Keratinocyte (primary cell): ENCODE measurements around the gene INTS6L. TPM values are rescaled to one million over a fixed set of nuclear protein-coding genes. Genes with fewer than 3 reads are reported as not detected.

Source experiments
- DNase-seq: peaks from one replicate; pipeline ENCODE4 v3.0.0-alpha.2; 2011; ENCODE audit warnings: low read depth, missing footprints, low spot score
- FAIRE-seq: peaks from 2 replicates; lab custom pipeline; 2011; peaks lifted over from hg19 to GRCh38; lab: Jason Lieb, UNC
- H2AFZ ChIP-seq: 2 replicates; pipeline ENCODE4 v1.6.0; 2012; ENCODE audit warnings: low read length, control low read depth, inconsistent platforms; ENCODE audit not compliant: control insufficient read depth
- H3K27ac ChIP-seq: 2 replicates; pipeline ENCODE4 v1.5.1; 2011; ENCODE audit warnings: low read length; ENCODE audit not compliant: control insufficient read depth, insufficient read depth
- H3K27me3 ChIP-seq: 3 replicates; pipeline ENCODE4 v1.6.0; 2011; ENCODE audit warnings: low read length; ENCODE audit not compliant: control insufficient read depth, insufficient read depth; ENCODE audit errors: extremely low read depth
- H3K36me3 ChIP-seq, 2 experiments: 2 replicates in 1 of 2; 3 replicates in 1 of 2; pipeline ENCODE4 v1.5.1; 2011; ENCODE audit warnings: low read length in 2 of 2, mild to moderate bottlenecking in 1 of 2; ENCODE audit not compliant: control insufficient read depth in 2 of 2, insufficient read depth in 2 of 2; ENCODE audit errors: extremely low read depth in 1 of 2
- H3K4me1 ChIP-seq: 3 replicates; pipeline ENCODE4 v1.5.1; 2011; ENCODE audit warnings: low read length; ENCODE audit not compliant: control insufficient read depth, insufficient read depth; ENCODE audit errors: extremely low read depth
- H3K4me2 ChIP-seq: 3 replicates; pipeline ENCODE4 v1.6.0; 2011; ENCODE audit warnings: low read depth, low read length; ENCODE audit not compliant: control insufficient read depth, insufficient read depth; ENCODE audit errors: extremely low read depth
- H3K4me3 ChIP-seq, 3 experiments: fragments of 200-600 bp in 1 of 3; sonication (generic) in 1 of 3; 2 replicates in 2 of 3; 3 replicates in 1 of 3; pipeline ENCODE4 v1.5.1; 2011 to 2016; ENCODE audit warnings: low read length in 3 of 3, mild to moderate bottlenecking in 3 of 3, control low read depth in 2 of 3, inconsistent platforms in 1 of 3, low read depth in 1 of 3, mixed read lengths in 1 of 3, mixed run types in 1 of 3, moderate library complexity in 1 of 3; ENCODE audit not compliant: control insufficient read depth in 2 of 3, insufficient read depth in 2 of 3; ENCODE audit errors: extremely low read depth in 1 of 3
- H3K79me2 ChIP-seq: 2 replicates; pipeline ENCODE4 v1.6.0; 2012; ENCODE audit warnings: low read length; ENCODE audit not compliant: control insufficient read depth, insufficient read depth
- H3K9ac ChIP-seq: 3 replicates; pipeline ENCODE4 v1.6.0; 2011; ENCODE audit warnings: low read length; ENCODE audit not compliant: control insufficient read depth, insufficient read depth; ENCODE audit errors: extremely low read depth
- H3K9me1 ChIP-seq: 3 replicates; pipeline ENCODE4 v1.6.0; 2011; ENCODE audit warnings: low read length; ENCODE audit not compliant: control insufficient read depth, insufficient read depth; ENCODE audit errors: extremely low read depth
- H3K9me3 ChIP-seq: 2 replicates; pipeline ENCODE4 v1.5.1; 2012; ENCODE audit warnings: low read depth, low read length; ENCODE audit not compliant: control insufficient read depth
- H4K20me1 ChIP-seq: 3 replicates; pipeline ENCODE4 v1.6.0; 2011; ENCODE audit warnings: low read length; ENCODE audit not compliant: control insufficient read depth, insufficient read depth; ENCODE audit errors: extremely low read depth
- CTCF ChIP-seq, 3 experiments: IDR thresholded peaks in 1 of 3; conservative IDR thresholded peaks in 1 of 3; optimal IDR thresholded peaks in 1 of 3; 2 replicates in 2 of 3; 3 replicates in 1 of 3; pipeline versions ENCODE3 to v1.5.1; 2011; ENCODE audit warnings: low read length in 3 of 3, mild to moderate bottlenecking in 3 of 3, moderate library complexity in 2 of 3, control low read depth in 1 of 3, inconsistent platforms in 1 of 3; ENCODE audit not compliant: insufficient read depth in 2 of 3; ENCODE audit errors: extremely low read depth in 1 of 3
- EZH2 ChIP-seq: IDR thresholded peaks from one replicate; pipeline ENCODE4 v1.6.1; 2012; ENCODE audit warnings: inconsistent platforms, mild to moderate bottlenecking, low read length, moderate library complexity
- dilution Hi-C: fragments of 300-500 bp; cut with MboI; formaldehyde crosslinking; loops from one replicate; pipeline ENCODE4 v1.7.0; 2020; ENCODE audit warnings: low sequenced_read_pairs; ENCODE audit not compliant: extremely low pct_ligation_motif_present
- polyA plus RNA-seq, 5 experiments: library from polyadenylated mRNA; depleted of rRNA in 3 of 5; stranded (reverse) in 3 of 5; stranded (forward) in 1 of 5; unstranded in 1 of 5; fragments of >200 nt; gene quantifications; 1 replicate in 1 of 5; 2 replicates in 3 of 5; 3 replicates in 1 of 5; pipeline versions ENCODE4 v1.2.1 to v1.2.3, GENCODE V29; 2011 to 2012; ENCODE audit warnings: missing spikeins in 2 of 5, low read depth in 1 of 5, low replicate concordance in 1 of 5

INTS6L gene
- polyA plus RNA-seq, 1 donor (not counting 4 experiments of a cell fraction or from before 2014, with no cell fraction given), result 14.5 TPM

DNA sequence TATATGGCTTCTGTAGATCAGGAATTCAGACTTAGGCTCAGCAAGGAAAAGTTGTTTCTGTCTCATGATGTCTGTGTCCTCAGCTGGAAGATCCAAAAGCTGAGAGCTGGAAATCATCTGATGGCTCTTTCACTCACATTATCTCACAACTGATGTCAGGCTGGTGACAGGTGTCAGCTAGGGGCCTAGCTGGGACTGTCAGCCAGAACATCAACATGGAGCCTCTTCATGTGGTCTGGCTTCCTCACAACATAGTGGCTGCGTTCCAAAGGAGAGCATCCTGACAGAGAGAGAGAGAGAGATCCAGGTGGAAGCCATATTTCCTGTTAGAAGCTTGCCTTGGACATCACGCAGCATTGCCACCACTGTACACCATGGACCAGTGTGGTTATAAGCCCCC is 10.6 kb upstream of the INTS6L start:
- H3K36me3 ChIP-seq, result no peaks in the 10 kb centered on the region
- H3K9ac ChIP-seq, result no peak overlapping the region
- FAIRE-seq (no peak), DNase-seq (no peak)
- H4K20me1 ChIP-seq, result no peaks in the 10 kb centered on the region
- no peaks in the 10 kb centered on the region for H3K79me2 ChIP-seq
- H3K4me1 ChIP-seq, result peaks cover 4% of the 10 kb centered on the region
- no peak overlapping the region for H2AFZ ChIP-seq
- H3K9me1 ChIP-seq, result no peaks in the 10 kb centered on the region
- H3K4me2 ChIP-seq, result no peak overlapping the region
- H3K27me3 ChIP-seq, result no peaks in the 10 kb centered on the region
- dilution Hi-C loops, result no loop called here
- H3K4me3 ChIP-seq, result no peak overlapping the region
- no peak overlapping the region for H3K27ac ChIP-seq
- TF ChIP-seq CTCF (optimal IDR thresholded peaks at IDR 0.05 in 1 of 3, IDR thresholded peaks at IDR 0.05 in 1 of 3, conservative IDR thresholded peaks at IDR 0.05 in 1 of 3; ENCODE audit: extremely low read depth in 1 of 3, insufficient read depth in 2 of 3, low read length in 3 of 3), result no peak
- H3K9me3 ChIP-seq, result no peaks in the 10 kb centered on the region

DNA sequence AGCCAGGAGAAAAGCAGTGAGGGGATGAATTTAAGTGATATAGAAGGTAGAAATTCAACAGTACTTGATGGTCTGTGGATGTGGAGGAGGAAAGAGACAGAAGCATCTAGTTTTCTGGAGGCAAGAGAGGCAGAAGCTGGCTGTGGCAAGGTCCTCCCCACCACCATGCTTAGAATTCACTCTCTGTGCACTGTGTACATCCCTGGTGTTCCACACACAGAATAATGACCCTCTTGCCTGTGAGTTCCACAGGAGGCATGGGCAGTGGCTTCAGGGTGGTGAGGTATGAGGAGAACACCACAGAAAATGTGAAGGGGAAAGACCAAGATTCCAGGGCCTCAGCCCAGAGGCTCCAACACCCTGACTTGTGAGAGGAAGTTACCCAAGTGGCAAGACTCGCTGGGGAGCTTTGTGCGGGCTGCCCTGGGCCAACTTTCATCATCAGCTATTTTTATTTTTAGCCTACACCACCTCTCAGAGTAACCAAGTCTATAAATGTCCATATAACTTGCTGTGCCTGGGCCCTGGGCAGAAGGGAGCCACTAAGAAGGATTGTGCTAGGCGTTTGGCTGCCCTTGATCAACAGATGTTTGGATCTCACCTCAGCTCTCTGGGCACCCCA is 7.8 kb upstream of the INTS6L start:
- dilution Hi-C loops, result no loop called here

More for the DNA sequence above, 7.8 kb upstream of the INTS6L start:
- Histone ChIP-seq H3K4me2 (no peak overlapping the region), H3K27ac (no peak overlapping the region), H3K79me2 (no peaks in the 10 kb centered on the region), H4K20me1 (no peaks in the 10 kb centered on the region), H3K4me1 (no peaks in the 10 kb centered on the region), H3K4me3 (no peak overlapping the region), H3K9me1 (no peaks in the 10 kb centered on the region), H3K9ac (no peak overlapping the region), H3K9me3 (no peaks in the 10 kb centered on the region), H2AFZ (no peak overlapping the region), H3K27me3 (no peaks in the 10 kb centered on the region), H3K36me3 (no peaks in the 10 kb centered on the region)
- TF ChIP-seq EZH2 (no peak), CTCF (optimal IDR thresholded peaks at IDR 0.05 in 1 of 3, IDR thresholded peaks at IDR 0.05 in 1 of 3, conservative IDR thresholded peaks at IDR 0.05 in 1 of 3; ENCODE audit: extremely low read depth in 1 of 3, insufficient read depth in 2 of 3, low read length in 3 of 3) (no peak)
- no peak for FAIRE-seq
- DNase-seq, result no peak
